ENCODE measurements around the gene CPA4.

CPA4 gene

GRCh38 chr7:130367088-130367755 lies 74.3 kb downstream of the CPA4 start:
- no peak for DNase-seq

GRCh38 chr7:130367836-130368746 lies 75.1 kb downstream of the CPA4 start:
- DNase-seq = no peak

GRCh38 chr7:130369110-130369711 lies 76.2 kb downstream of the CPA4 start:
- no peak for DNase-seq

- no peak for DNase-seq
Measured at GRCh38 chr7:130369831-130370550, 77.0 kb downstream of the CPA4 start.

- no peak for DNase-seq
Measured at GRCh38 chr7:130371046-130371445, 78.1 kb downstream of the CPA4 start.

GRCh38 chr7:130372402-130373165 lies 79.6 kb downstream of the CPA4 start:
- no peak for DNase-seq
